ENCODE results near the gene PRTG.

DNA sequence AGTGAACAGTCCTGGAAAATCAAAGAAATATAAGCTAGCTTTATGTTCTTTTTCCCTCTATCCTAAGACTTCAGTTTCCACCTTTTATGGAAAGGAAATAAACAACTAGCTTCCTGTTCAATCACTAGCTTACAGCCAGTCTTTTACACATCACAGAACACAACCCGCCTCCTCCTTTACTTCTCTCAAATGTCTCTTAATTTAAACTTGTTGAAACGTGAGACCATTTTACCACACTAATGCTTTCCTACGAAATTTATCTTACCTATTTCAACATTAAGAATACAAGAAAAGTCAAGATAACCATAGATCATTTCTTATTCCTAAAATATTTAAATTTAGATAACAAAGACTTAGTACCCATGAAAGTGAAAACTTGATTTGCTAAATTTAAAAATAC is 6.2 kb downstream of the PRTG start:
- TF ChIP-seq POLR2AphosphoS5 (IDR thresholded peaks at IDR 0.05; ENCODE audit: low read depth, low read length): no peak
- TF ChIP-seq JUN (CRISPR knock-in tag; IDR thresholded peaks at IDR 0.05): no peak
- TF ChIP-seq ZFP82 (CRISPR knock-in tag; IDR thresholded peaks at IDR 0.05; ENCODE audit: borderline replicate concordance): no peak
- TF ChIP-seq MAFK (conservative IDR thresholded peaks at IDR 0.05 in 1 of 2, IDR thresholded peaks at IDR 0.05 in 1 of 2; ENCODE audit: low read length in 2 of 2): no peak
- TF ChIP-seq ZNF577 (CRISPR knock-in tag; IDR thresholded peaks at IDR 0.05; ENCODE audit: borderline replicate concordance, low read depth): no peak
- TF ChIP-seq BCL6 (CRISPR knock-in tag; IDR thresholded peaks at IDR 0.05): no peak
- no peak for TF ChIP-seq DNMT3B (CRISPR knock-in tag; conservative IDR thresholded peaks at IDR 0.05)
- TF ChIP-seq, protein P1, sequence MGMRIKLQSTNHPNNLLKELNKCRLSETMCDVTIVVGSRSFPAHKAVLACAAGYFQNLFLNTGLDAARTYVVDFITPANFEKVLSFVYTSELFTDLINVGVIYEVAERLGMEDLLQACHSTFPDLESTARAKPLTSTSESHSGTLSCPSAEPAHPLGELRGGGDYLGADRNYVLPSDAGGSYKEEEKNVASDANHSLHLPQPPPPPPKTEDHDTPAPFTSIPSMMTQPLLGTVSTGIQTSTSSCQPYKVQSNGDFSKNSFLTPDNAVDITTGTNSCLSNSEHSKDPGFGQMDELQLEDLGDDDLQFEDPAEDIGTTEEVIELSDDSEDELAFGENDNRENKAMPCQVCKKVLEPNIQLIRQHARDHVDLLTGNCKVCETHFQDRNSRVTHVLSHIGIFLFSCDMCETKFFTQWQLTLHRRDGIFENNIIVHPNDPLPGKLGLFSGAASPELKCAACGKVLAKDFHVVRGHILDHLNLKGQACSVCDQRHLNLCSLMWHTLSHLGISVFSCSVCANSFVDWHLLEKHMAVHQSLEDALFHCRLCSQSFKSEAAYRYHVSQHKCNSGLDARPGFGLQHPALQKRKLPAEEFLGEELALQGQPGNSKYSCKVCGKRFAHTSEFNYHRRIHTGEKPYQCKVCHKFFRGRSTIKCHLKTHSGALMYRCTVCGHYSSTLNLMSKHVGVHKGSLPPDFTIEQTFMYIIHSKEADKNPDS (CRISPR knock-in tag; IDR thresholded peaks at IDR 0.05): no peak
- TF ChIP-seq, protein P2, sequence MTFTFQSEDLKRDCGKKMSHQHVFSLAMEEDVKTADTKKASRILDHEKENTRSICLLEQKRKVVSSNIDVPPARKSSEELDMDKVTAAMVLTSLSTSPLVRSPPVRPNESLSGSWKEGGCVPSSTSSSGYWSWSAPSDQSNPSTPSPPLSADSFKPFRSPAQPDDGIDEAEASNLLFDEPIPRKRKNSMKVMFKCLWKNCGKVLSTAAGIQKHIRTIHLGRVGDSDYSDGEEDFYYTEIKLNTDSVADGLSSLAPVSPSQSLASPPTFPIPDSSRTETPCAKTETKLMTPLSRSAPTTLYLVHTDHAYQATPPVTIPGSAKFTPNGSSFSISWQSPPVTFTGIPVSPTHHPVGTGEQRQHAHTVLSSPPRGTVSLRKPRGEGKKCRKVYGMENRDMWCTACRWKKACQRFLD (CRISPR knock-in tag; IDR thresholded peaks at IDR 0.05; ENCODE audit: borderline replicate concordance): no peak

Data from HepG2 (cell line).